WTC11 (cell line): ENCODE measurements around the gene TSHZ3. TPM values are rescaled to one million over a fixed set of nuclear protein-coding genes. Genes with fewer than 3 reads are reported as not detected.

Source experiments
- ATAC-seq: fragments of 200-7000 bp; cut with Tn5 transposase; 2 replicates; pipeline ENCODE4 v1.10.0; 2021; ENCODE audit warnings: mild to moderate bottlenecking, moderate library complexity
- CTCF ChIA-PET: fragments of 300-600 bp; sonication (Branson Sonifier 250); formaldehyde crosslinking; loops from one replicate; lab custom pipeline; 2021; ENCODE audit warnings: antibody characterized with exemption; lab: Charles Lee
- POLR2A ChIA-PET: fragments of 350-600 bp; sonication (Branson Sonifier 250); formaldehyde crosslinking; loops from one replicate; lab custom pipeline; 2021; ENCODE audit warnings: antibody characterized with exemption; lab: Charles Lee
- DNase-seq: peaks from one replicate; pipeline ENCODE4 v3.0.0; 2021; ENCODE audit warnings: low spot score
- H3K27ac Mint-ChIP-seq: 2 replicates; pipeline ENCODE4 v1.8.0; 2021; ENCODE audit warnings: mixed read lengths
- H3K27me3 Mint-ChIP-seq: 2 replicates; pipeline ENCODE4 v1.8.0; 2021; ENCODE audit warnings: low read depth, mild to moderate bottlenecking, moderate library complexity, mixed read lengths
- H3K36me3 Mint-ChIP-seq: 2 replicates; pipeline ENCODE4 v1.8.0; 2021; ENCODE audit warnings: mixed read lengths
- H3K4me1 Mint-ChIP-seq: 2 replicates; pipeline ENCODE4 v1.8.0; 2022; ENCODE audit warnings: mixed read lengths
- H3K4me3 Mint-ChIP-seq: 2 replicates; pipeline ENCODE4 v1.8.0; 2021; ENCODE audit warnings: mild to moderate bottlenecking, moderate library complexity, mixed read lengths
- H3K9me3 Mint-ChIP-seq: 2 replicates; pipeline ENCODE4 v1.8.0; 2021; ENCODE audit warnings: mixed read lengths
- AFF4 ChIP-seq: sonication (generic); formaldehyde crosslinking; IDR thresholded peaks from 2 replicates; pipeline ENCODE4 v1.8.1; 2023; ENCODE audit warnings: mild to moderate bottlenecking, missing genetic modification reagents, borderline replicate concordance
- CBFB ChIP-seq: sonication (generic); formaldehyde crosslinking; IDR thresholded peaks from 2 replicates; pipeline ENCODE4 v1.8.1; 2022; ENCODE audit warnings: mild to moderate bottlenecking, low read depth, missing genetic modification reagents
- CDX4 ChIP-seq: fragments of 250-450 bp; sonication (Bioruptor Pico); IDR thresholded peaks from 2 replicates; pipeline ENCODE4 v1.9.0; 2021; ENCODE audit warnings: moderate library complexity, mild to moderate bottlenecking, inconsistent platforms, borderline replicate concordance
- CREM ChIP-seq: sonication (generic); formaldehyde crosslinking; IDR thresholded peaks from 2 replicates; pipeline ENCODE4 v1.8.1; 2022; ENCODE audit warnings: mild to moderate bottlenecking, missing genetic modification reagents, moderate library complexity
- E2F1 ChIP-seq: sonication (generic); formaldehyde crosslinking; IDR thresholded peaks from 2 replicates; pipeline ENCODE4 v1.8.0; 2022; ENCODE audit warnings: mild to moderate bottlenecking, missing genetic modification reagents
- E2F4 ChIP-seq: sonication (generic); formaldehyde crosslinking; IDR thresholded peaks from 2 replicates; pipeline ENCODE4 v1.8.1; 2022; ENCODE audit warnings: low read depth, mild to moderate bottlenecking, moderate library complexity, missing genetic modification reagents, borderline replicate concordance
- E2F5 ChIP-seq: sonication (generic); formaldehyde crosslinking; IDR thresholded peaks from 2 replicates; pipeline ENCODE4 v1.8.1; 2022; ENCODE audit warnings: mild to moderate bottlenecking, moderate library complexity, missing genetic modification reagents
- EMX1 ChIP-seq: fragments of 250-450 bp; sonication (Bioruptor Pico); IDR thresholded peaks from 2 replicates; pipeline ENCODE4 v1.8.0; 2021; ENCODE audit warnings: mild to moderate bottlenecking
- FOXJ3 ChIP-seq: sonication (generic); formaldehyde crosslinking; IDR thresholded peaks from 2 replicates; pipeline ENCODE4 v1.9.0; 2021; ENCODE audit warnings: missing genetic modification reagents, mild to moderate bottlenecking, borderline replicate concordance
- FOXP4 ChIP-seq: sonication (generic); formaldehyde crosslinking; IDR thresholded peaks from 2 replicates; pipeline ENCODE4 v1.8.0; 2022; ENCODE audit warnings: mild to moderate bottlenecking, missing genetic modification reagents
- JAZF1 ChIP-seq: fragments of 250-450 bp; sonication (Bioruptor Pico); IDR thresholded peaks from 2 replicates; pipeline ENCODE4 v1.9.0; 2021; ENCODE audit warnings: moderate library complexity, mild to moderate bottlenecking, inconsistent platforms
- MAX ChIP-seq: sonication (generic); formaldehyde crosslinking; IDR thresholded peaks from 2 replicates; pipeline ENCODE4 v1.8.0; 2022; ENCODE audit warnings: mild to moderate bottlenecking, missing genetic modification reagents
- NFYB ChIP-seq: sonication (generic); formaldehyde crosslinking; conservative IDR thresholded peaks from 2 replicates; pipeline ENCODE4 v1.8.0; 2022; ENCODE audit warnings: low read depth, missing genetic modification reagents
- NR1H2 ChIP-seq: sonication (generic); formaldehyde crosslinking; IDR thresholded peaks from 2 replicates; pipeline ENCODE4 v1.9.0; 2021; ENCODE audit warnings: mild to moderate bottlenecking, moderate library complexity, missing genetic modification reagents
- NR2C2 ChIP-seq: sonication (generic); formaldehyde crosslinking; IDR thresholded peaks from 2 replicates; pipeline ENCODE4 v1.8.0; 2022; ENCODE audit warnings: mild to moderate bottlenecking, missing genetic modification reagents
- SMAD4 ChIP-seq: sonication (generic); formaldehyde crosslinking; IDR thresholded peaks from 2 replicates; pipeline ENCODE4 v1.8.0; 2022; ENCODE audit warnings: mild to moderate bottlenecking, missing genetic modification reagents
- STAT6 ChIP-seq: sonication (generic); formaldehyde crosslinking; conservative IDR thresholded peaks from 2 replicates; pipeline ENCODE4 v1.8.1; 2023; ENCODE audit warnings: mild to moderate bottlenecking, low read depth, missing genetic modification reagents, moderate library complexity
- TCF7 ChIP-seq: sonication (generic); formaldehyde crosslinking; IDR thresholded peaks from 2 replicates; pipeline ENCODE4 v1.8.0; 2022; ENCODE audit warnings: mild to moderate bottlenecking, low read depth, missing genetic modification reagents, moderate library complexity
- TEAD4 ChIP-seq: sonication (generic); formaldehyde crosslinking; IDR thresholded peaks from 2 replicates; pipeline ENCODE4 v1.8.0; 2022; ENCODE audit warnings: mild to moderate bottlenecking, missing genetic modification reagents
- ZNF219 ChIP-seq: sonication (generic); formaldehyde crosslinking; IDR thresholded peaks from 2 replicates; pipeline ENCODE4 v1.8.0; 2023; ENCODE audit warnings: missing genetic modification reagents, mild to moderate bottlenecking, borderline replicate concordance
- total RNA-seq: library from RNA; stranded (reverse); gene quantifications from 3 replicates; pipeline ENCODE4 v1.2.3, GENCODE V29; 2021

The TSHZ3 gene
- total RNA-seq, 1 experiment from 2014 or later = 21.4 TPM

GRCh38 chr19:31271306-31271911 is 77.8 kb downstream of the TSHZ3 start:
- Mint-ChIP-seq H3K27me3 (no peaks in the 10 kb centered on the region), H3K4me1 (peaks cover 14% of the 10 kb centered on the region), H3K9me3 (no peaks in the 10 kb centered on the region), H3K27ac (peak overlapping the region; percentile 14; the same call in 1 of the 2 replicates), H3K36me3 (peaks cover 4% of the 10 kb centered on the region; the same call in 1 of the 2 replicates), H3K4me3 (no peak overlapping the region)
- ATAC-seq (peak; percentile 36), DNase-seq (no peak)
- ChIA-PET POLR2A (no interaction called here), CTCF (interaction anchor here (0.8 to 1.3 kb wide), 2 partner anchors 10 to 217 kb away, joined by 3 read pairs; no protein-coding TSS in a partner anchor)
- TF ChIP-seq TCF7 (CRISPR knock-in tag) = no peak
- TF ChIP-seq NFYB (CRISPR knock-in tag) = no peak
- TF ChIP-seq FOXJ3 (CRISPR knock-in tag) = no peak
- no peak for TF ChIP-seq FOXP4 (CRISPR knock-in tag)
- no peak for TF ChIP-seq CREM (CRISPR knock-in tag)
- no peak for TF ChIP-seq SMAD4 (CRISPR knock-in tag)
- TF ChIP-seq CDX4 = no peak
- no peak for TF ChIP-seq E2F5 (CRISPR knock-in tag)
- no peak for TF ChIP-seq CBFB (CRISPR knock-in tag)
- TF ChIP-seq E2F4 (CRISPR knock-in tag) = no peak
- TF ChIP-seq E2F1 (CRISPR knock-in tag) = no peak
- no peak for TF ChIP-seq EMX1 (CRISPR knock-in tag)
- no peak for TF ChIP-seq NR2C2 (CRISPR knock-in tag)
- no peak for TF ChIP-seq ZNF219
- TF ChIP-seq NR1H2 (CRISPR knock-in tag) = no peak
- no peak for TF ChIP-seq MAX (CRISPR knock-in tag)
- no peak for TF ChIP-seq STAT6 (CRISPR knock-in tag)
- TF ChIP-seq TEAD4 (CRISPR knock-in tag) = no peak
- no peak for TF ChIP-seq AFF4
- TF ChIP-seq JAZF1 (CRISPR knock-in tag) = no peak
